Hepatocyte (in vitro differentiated cells): ENCODE data around the gene ZNF281.

Experiments
- CTCF ChIP-seq: fragments of 200-600 bp; sonication (generic); IDR thresholded peaks from 2 replicates; pipeline ENCODE4 v1.5.1; 2016; ENCODE audit warnings: antibody characterized with exemption, mild to moderate bottlenecking; ENCODE audit not compliant: poor library complexity
- EZH2 ChIP-seq: fragments of 200-600 bp; sonication (generic); IDR thresholded peaks from 2 replicates; pipeline ENCODE4 v1.6.1; 2016; ENCODE audit warnings: antibody characterized with exemption, mild to moderate bottlenecking, borderline replicate concordance
- EZH2phosphoT487 ChIP-seq: fragments of 200-600 bp; sonication (generic); IDR thresholded peaks from one replicate; pipeline ENCODE4 v1.6.1; 2018; ENCODE audit warnings: antibody characterized with exemption, mild to moderate bottlenecking, low read depth, moderate library complexity; ENCODE audit not compliant: unreplicated experiment, severe bottlenecking

GRCh38 chr1:200362421-200362820 lies 47.4 kb downstream of the ZNF281 start:
- no peak for TF ChIP-seq CTCF
- TF ChIP-seq EZH2: no peak
- no peak for TF ChIP-seq EZH2phosphoT487
